ENCODE measurements around the gene NT5DC3. TPM values are rescaled to one million over a fixed set of nuclear protein-coding genes. Genes with fewer than 3 reads are reported as not detected.

Gene NT5DC3
- total and polyA plus RNA-seq, 2 donors (not counting 3 experiments of a cell fraction or from before 2014, with no cell fraction given), result 1.5 to 6.7 TPM

DNA sequence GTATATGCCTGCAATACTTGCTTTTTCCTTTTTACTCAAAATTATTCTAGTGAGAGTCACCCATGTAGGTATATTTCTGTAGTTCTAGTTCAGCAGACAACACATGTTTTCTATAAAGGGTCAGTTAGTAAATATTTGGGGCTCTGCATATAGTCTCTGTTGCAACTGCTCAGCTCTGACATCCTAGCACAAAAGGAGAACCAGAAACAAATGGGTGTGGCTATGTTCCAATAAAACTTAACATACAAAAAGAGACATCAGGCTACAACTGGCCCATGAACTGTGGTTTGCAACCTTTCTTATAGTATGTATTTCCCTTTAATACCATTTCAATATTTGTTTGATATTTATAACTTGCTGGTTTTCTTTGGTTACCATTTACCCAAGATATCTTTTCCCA, 11.9 kb downstream of the NT5DC3 start:
- no peaks in the 10 kb centered on the region for H4K20me1 ChIP-seq (replicated peaks; ENCODE audit: control insufficient read depth, extremely low read depth, insufficient read depth, low read length)
- H3K9ac ChIP-seq (replicated peaks; ENCODE audit: extremely low read depth, insufficient read depth, low read length), result no peak overlapping the region
- no peaks in the 10 kb centered on the region for H3K27me3 ChIP-seq (ENCODE audit: control insufficient read depth in 2 of 2, insufficient read depth in 2 of 2, low read length in 2 of 2)
- H3K9me1 ChIP-seq (replicated peaks; ENCODE audit: control insufficient read depth, extremely low read depth, insufficient read depth, low read length), result no peaks in the 10 kb centered on the region
- H2AFZ ChIP-seq (ENCODE audit: low read depth, low read length), result no peak overlapping the region
- H3K9me3 ChIP-seq (replicated peaks; ENCODE audit: control insufficient read depth, insufficient read depth, low read length), result no peaks in the 10 kb centered on the region
- H3K79me2 ChIP-seq (ENCODE audit: control insufficient read depth, insufficient read depth, low read length), result peaks cover 2% of the 10 kb centered on the region
- no peak overlapping the region for H3K4me3 ChIP-seq (replicated peaks in 1 of 3; ENCODE audit: insufficient read depth in 1 of 3, low read depth in 1 of 3, low read length in 3 of 3)
- dilution Hi-C loops (cut with MboI; ENCODE audit: extremely low pct_ligation_motif_present, low sequenced_read_pairs), result no loop called here
- TF ChIP-seq POLR2AphosphoS5 (IDR thresholded peaks at IDR 0.05; ENCODE audit: insufficient read depth, low read depth, low read length), result no peak
- no peak for TF ChIP-seq GATA2 (IDR thresholded peaks at IDR 0.05; ENCODE audit: insufficient read depth, insufficient read length, low read depth, low read length)
- no peak for TF ChIP-seq FOS (IDR thresholded peaks at IDR 0.05; ENCODE audit: borderline replicate concordance, insufficient read depth, low read length)
- TF ChIP-seq, protein P1, sequence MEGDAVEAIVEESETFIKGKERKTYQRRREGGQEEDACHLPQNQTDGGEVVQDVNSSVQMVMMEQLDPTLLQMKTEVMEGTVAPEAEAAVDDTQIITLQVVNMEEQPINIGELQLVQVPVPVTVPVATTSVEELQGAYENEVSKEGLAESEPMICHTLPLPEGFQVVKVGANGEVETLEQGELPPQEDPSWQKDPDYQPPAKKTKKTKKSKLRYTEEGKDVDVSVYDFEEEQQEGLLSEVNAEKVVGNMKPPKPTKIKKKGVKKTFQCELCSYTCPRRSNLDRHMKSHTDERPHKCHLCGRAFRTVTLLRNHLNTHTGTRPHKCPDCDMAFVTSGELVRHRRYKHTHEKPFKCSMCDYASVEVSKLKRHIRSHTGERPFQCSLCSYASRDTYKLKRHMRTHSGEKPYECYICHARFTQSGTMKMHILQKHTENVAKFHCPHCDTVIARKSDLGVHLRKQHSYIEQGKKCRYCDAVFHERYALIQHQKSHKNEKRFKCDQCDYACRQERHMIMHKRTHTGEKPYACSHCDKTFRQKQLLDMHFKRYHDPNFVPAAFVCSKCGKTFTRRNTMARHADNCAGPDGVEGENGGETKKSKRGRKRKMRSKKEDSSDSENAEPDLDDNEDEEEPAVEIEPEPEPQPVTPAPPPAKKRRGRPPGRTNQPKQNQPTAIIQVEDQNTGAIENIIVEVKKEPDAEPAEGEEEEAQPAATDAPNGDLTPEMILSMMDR (IDR thresholded peaks at IDR 0.05; ENCODE audit: extremely low read depth in 1 of 2, insufficient read depth in 1 of 2, low read depth in 1 of 2, low read length in 2 of 2), result no peak
- TF ChIP-seq EZH2 (IDR thresholded peaks at IDR 0.05; ENCODE audit: borderline replicate concordance, low read depth, low read length, severe bottlenecking), result no peak
- no peak for TF ChIP-seq JUN (IDR thresholded peaks at IDR 0.05; ENCODE audit: borderline replicate concordance, insufficient read depth, insufficient read length, low read depth)
- TF ChIP-seq, protein P2, sequence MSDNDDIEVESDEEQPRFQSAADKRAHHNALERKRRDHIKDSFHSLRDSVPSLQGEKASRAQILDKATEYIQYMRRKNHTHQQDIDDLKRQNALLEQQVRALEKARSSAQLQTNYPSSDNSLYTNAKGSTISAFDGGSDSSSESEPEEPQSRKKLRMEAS (IDR thresholded peaks at IDR 0.05; ENCODE audit: insufficient read depth, insufficient read length), result no peak
- no peak for TF ChIP-seq MYC (IDR thresholded peaks at IDR 0.05; ENCODE audit: low read depth, low read length)
- no peak for TF ChIP-seq POLR2A (IDR thresholded peaks at IDR 0.05; ENCODE audit: low read depth, low read length)
- DNase-seq (ENCODE audit: low read depth, low spot score) (no peak), FAIRE-seq (no peak)
- POLR2A ChIA-PET, result no interaction called here
- H3K4me1 ChIP-seq (ENCODE audit: control insufficient read depth, extremely low read depth, insufficient read depth, low read length), result no peaks in the 10 kb centered on the region
- CTCF ChIA-PET, result no interaction called here
- no peaks in the 10 kb centered on the region for H3K36me3 ChIP-seq (ENCODE audit: control insufficient read depth in 2 of 2, extremely low read depth in 1 of 2, insufficient read depth in 2 of 2, low read length in 2 of 2)
- H3K4me2 ChIP-seq (ENCODE audit: insufficient read depth, low read length), result no peak overlapping the region
- BruUV-seq (replicated peaks), result no TSS peak
- H3K27ac ChIP-seq (ENCODE audit: insufficient read depth, low read depth, low read length), result no peak overlapping the region
- intact Hi-C loops (cut with micrococcal nuclease), result no loop called here

Data from endothelial cell of umbilical vein (primary cell).